Left hindlimb (tissue), 1 donor: ENCODE measurements around the gene KLK14.

Source experiments
- DNase-seq: peaks from one replicate; pipeline ENCODE4 v3.0.0-alpha.2; 2018

The KLK14 gene

DNA sequence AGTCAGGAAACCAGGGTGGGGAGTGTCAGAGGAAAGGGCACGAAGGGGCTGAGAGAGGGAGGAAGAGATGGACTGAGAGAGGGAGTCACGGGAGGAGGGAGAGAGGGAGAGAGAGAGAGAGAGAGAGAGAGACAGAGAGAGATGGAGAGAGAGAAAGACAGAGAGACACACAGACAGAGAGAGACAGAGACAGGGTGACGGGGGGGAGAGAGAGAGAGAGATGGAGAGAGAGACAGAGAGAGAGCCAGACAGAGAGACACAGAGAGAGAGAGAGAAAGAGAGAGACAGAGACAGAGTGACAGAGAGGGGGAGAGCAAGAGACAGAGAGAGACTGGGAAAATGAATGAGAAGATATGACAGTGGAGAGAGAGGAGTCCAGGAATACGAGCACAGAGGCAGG is 494 bp upstream of the KLK14 start:
- no peak for DNase-seq

GRCh38 chr19:51081476-51081875 is 1.2 kb downstream of the KLK14 start:
- DNase-seq, result no peak

DNA sequence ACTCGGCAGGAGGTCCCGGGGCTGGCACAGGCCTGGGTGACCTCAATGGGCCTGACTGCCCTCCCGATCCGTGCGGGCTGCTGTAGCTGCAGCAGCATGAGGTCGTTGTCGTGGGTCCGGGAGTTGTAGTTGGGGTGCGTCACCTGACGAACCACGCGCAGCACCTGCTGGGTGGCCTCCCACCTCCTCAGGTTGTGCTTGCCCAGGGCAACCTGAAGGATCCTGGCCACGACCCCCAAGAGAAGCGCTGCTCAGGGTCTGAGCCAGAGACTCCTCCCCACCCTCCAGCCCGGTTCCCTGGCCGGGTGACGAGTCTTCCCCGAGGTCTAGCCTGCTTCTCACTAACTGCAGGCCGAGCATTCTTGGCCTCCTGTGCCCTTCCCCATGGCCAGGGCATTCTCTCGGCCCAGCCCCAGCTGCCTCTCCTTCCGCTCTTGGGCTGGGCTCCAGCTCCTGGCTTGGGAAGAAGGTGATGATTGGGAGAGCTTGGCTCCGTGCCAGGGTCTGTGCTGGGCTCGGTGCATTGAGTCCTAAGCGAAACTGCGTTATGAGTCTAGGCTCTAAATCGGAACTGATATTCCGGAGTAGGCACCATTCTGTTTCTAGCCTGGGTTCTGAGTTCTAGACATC is 3.1 kb downstream of the KLK14 start:
- no peak for DNase-seq

GRCh38 chr19:51078731-51079130 is 4.0 kb downstream of the KLK14 start:
- DNase-seq, result no peak

DNA sequence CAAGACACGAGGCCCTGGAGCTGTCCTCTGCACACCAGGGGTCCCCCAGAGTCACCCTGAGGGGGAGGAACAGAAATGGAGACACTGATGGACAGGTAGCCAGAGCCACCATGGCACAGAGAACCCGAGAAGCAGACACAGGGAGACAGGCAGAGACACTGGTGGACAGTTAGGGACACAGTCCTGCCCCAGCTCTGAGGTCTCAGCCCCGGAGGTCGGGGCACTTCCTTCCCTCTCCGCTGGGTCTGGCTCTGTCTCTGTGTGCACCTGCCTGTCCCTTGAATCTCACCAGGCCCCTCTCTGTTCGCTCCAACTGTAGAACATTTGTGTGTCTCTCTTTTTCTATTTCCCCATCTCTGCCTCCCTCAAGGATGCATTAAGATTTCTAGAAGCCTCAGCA is 4.6 kb downstream of the KLK14 start:
- no peak for DNase-seq

GRCh38 chr19:51076631-51077213 is 6.0 kb downstream of the KLK14 start:
- DNase-seq, result no peak

DNA sequence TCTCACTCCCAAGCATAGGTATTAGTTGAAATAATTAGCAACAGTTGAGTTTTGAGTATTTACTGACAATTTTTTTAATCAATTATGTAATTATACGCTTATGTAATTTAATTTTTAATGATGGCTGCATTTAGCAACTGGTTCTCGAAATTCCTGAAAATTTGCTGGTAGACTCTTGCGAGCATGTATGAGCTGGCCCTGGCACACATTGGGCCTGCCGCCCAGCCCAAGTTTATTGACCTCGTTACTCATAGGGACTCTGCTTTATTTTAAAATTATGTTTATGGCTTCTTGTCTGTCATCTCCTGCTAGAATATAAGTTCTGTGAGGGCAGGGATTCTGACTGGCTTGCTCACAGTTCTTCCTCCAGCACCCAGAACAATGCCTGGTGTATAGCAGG is 6.7 kb downstream of the KLK14 start:
- no peak for DNase-seq

DNA sequence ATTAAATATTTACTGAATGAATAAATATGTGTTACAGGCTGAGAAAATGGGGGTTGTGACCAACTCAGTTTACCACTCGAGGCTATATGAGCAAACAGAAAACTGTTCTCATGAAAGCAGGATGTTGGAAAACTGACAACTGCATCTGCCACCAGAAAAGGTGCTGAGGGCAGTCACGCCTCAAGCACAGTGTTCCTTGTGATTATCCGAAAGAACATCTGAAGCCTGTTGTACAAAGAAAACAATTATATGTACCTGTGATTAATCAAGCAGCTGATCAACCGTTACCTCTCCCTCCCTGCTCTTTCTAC is 11.6 kb downstream of the KLK14 start:
- no peak for DNase-seq

DNA sequence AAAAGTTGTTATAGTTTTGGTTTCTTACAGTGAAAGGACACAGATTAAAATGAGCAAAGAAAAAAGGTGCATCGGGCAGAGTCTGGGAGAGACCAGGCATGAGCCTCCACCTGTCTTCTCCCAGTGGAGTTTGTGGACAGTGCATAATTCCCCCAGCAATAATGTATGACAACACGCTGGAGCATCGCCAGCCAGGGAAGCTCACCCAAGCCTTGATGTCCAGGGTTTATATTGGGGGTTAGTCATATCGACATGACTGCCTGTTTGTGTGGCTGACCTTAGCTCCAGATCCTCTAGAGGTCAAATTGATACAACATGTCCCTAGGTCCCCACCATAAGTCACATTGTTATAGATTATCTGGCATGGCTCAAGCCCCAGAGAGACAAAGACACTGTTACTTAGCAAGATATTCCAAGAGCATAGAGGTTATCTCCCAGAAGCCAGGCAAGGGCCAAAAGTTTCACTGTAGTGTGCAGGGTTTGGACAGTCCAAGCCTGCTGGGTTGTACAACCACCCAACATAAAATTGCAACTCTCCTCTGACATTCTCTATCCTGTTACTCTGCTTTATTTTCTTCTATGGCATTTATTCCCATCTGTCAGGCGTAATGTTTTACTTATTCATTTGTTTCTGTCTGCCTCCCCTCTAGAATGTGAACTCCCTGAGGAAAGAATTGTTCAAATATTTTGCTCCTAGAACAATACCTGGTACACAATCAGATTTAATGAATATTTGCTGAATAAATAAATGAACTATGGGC is 12.2 kb downstream of the KLK14 start:
- DNase-seq, result no peak

GRCh38 chr19:51066393-51067186 is 16.1 kb downstream of the KLK14 start:
- no peak for DNase-seq

DNA sequence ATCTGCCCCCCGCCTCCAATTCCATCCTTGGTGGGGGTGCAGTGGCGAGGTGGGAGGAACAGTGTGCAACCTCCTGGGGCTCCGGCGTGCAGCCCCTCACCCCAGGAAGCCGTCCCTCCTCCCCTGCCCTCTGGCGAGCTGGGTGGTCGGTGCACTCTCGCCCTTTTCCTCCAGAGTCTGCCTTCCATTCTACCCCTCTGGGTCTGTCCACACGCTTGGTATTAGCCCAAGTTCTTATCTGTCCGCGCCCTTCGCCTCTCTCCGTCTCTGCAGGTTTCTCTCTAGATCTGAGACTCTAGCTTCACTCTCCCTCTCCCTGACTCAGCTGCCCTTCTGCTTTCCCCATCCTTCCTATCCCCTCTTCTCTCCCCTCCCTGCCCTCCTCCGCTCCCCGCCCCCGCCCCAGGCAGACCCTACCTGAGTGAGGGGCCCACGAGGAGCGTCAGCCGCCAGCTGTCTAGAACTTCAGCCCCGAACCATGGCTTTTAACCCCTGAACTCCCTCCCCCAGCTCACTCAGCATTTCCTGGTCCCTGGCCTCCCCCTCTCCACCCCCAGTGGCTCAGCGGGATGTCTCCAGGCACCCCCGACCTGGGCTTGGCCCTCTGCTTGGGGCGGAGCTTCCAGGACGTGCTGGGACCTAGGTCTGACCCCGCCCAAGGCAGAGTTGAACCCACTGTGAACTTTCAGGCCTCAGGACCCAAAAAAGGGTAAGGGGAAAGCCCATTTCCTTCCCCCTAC is 17.3 kb downstream of the KLK14 start:
- no peak for DNase-seq

- no peak for DNase-seq
Measured at GRCh38 chr19:51064534-51065220, 18.0 kb downstream of the KLK14 start, which contains the start of gene KLK13. Gene KLK13, minus strand, starts transcription at chr19:51065092. Its CDS starts 25 bp downstream, at chr19:51065067.

DNA sequence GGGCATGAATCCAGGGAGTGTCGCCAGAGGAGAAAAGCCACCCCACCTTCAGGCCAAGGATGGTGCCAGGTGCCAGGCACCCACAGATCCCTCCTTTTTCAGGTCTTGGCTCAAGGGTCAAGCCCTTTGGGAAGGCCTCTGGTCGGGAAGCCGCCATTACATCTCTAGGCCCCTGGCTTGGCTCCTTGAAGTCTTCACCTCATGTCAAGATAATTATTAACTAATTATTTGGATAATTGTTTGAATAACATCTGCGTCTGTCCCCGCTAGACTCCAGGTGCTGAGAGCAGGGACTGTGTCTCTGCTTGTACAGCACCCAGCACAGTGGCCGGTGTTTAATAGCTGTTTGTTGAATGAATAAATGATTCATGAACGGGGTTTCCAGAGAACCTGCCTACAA is 19.0 kb downstream of the KLK14 start:
- no peak for DNase-seq

DNA sequence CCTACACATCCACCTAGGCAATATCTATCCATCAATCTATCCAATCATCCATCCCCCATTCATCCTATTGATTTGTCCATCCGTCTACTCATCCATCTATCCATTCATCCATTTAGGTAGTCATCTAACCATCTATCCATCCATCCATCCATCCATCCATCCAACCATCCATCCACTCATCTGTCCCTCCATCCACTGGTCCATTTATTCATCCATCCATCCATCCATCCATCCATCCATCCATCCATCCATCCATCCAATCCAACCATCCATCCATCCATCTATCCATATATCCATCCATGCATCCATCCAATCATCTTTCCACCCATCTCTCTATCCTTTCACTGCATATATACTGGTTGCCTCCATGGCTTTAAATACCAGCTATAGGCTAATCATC is 21.7 kb downstream of the KLK14 start:
- DNase-seq, result no peak

GRCh38 chr19:51060336-51060735 is 22.4 kb downstream of the KLK14 start:
- no peak for DNase-seq

- DNase-seq, result no peak
Measured at GRCh38 chr19:51059715-51060114, 23.0 kb downstream of the KLK14 start.

GRCh38 chr19:51055866-51056265 is 26.8 kb downstream of the KLK14 start:
- DNase-seq, result no peak

DNA sequence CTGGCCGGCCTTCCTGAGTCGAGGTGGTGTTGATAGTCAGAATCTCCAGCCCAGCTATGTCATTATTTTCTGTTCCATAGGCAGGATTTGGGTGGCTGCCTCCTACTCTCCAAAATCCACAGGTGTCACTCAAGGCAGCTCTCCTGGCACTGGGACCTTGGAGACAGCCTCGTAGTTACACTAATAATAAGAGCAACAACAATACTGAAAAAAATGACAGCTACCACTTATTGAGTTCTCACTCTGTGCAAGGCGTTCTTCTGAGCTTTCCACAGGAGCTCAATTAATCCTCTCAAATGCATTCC is 35.7 kb downstream of the KLK14 start:
- no peak for DNase-seq

- no peak for DNase-seq
Measured at GRCh38 chr19:51044327-51044726, 38.4 kb downstream of the KLK14 start.

DNA sequence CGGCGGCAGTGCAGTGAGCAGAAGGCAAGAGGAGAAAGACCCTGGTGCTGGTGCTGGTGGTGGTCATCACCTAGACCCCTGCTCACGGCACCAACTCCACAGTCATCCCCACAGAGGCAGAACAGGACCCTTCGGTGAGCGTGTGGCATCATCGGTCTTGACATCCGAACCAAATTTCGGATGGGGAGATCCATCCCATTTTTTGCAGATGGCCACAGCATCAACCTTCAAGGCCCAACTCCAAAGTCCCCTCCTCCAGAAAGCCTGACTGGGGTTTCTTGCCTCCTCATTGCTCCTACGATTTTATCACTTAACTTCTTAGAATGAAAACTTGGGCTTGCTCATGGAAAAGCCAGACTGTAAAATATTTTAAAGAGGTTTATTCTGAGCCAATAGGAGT is 39.2 kb downstream of the KLK14 start:
- no peak for DNase-seq

DNA sequence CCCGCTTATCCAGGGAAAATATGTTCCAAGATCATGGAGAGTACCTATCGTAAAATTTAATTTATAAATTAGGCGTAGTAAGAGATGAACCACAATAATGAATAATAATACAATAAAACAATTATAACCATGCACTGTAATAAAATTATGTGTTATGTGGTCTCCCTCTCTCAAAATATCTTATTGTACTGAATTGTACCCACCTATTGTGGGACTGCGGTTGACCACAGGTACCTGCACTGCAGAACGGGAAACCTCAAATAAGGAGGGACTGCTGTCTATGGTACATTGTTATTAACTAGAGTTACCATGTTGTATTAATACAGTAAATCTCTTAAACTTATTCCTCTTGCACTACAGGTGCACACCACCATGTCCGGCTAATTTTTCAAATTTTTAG is 42.5 kb downstream of the KLK14 start:
- DNase-seq, result no peak

DNA sequence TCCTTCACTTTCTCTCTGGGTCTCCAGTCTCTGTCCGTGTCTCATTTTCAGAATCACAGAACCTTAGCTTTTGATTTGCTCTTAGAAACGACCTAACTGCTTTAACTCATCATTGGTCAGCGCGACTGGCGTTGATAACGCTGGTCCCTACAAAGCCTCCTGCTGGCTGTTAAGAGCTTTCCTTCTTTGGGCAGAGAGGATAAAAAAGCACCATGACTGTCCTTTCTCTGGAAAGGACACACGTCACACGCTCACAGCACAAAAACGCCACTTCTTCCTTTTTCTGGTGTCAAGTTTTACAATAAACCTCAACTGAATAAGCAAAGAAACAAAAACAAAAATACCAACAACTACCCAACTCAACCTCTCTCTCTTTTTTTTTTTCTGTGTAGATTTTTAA is 46.2 kb downstream of the KLK14 start:
- DNase-seq, result no peak

DNA sequence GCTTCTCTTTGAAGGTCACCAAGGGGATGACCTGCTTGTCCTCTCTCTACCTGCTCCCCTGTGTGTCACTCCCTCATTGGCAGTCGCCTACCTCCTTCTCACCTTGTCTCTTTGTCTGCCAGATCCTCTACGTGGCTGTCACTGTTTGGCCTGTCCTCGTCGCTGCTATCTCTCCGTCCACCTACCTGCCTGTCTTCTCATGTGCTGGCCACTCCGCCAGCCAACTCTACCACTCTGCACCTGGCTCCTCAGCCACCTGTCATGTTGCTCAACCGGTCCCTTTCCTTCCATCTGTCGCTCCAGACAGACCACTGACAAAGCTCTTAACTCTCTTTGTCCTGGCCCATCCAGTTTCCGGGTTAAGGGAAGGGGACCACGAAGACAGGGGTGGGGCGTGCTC is 48.0 kb downstream of the KLK14 start, which contains the start of gene KLK12:
KLK12 (minus strand) TSS at position 299 of the 400 bp plus-strand sequence. CDS start 381 bp downstream, outside the sequence.
- no peak for DNase-seq
